Stimulated activated CD4-positive, alpha-beta T cell treated with anti-CD3 and anti-CD28 coated beads, Interleukin-12 subunit alpha, Interleukin-12 subunit beta, amount 100 ng/mL, for 4 hours (primary cell): ENCODE data around the gene TYW1B.
"Not testable (repeated sequence)": the region's sequence is repeated elsewhere in the genome, so short reads cannot be mapped to it uniquely, and the experiment has no call there.

Source experiments
- DNase-seq: peaks from one replicate; pipeline ENCODE4 v3.0.0-alpha.2; 2020

The TYW1B gene

GRCh38 chr7:72618435-72619180, 209.4 kb downstream of the TYW1B start:
- DNase-seq: not testable (repeated sequence)

DNA sequence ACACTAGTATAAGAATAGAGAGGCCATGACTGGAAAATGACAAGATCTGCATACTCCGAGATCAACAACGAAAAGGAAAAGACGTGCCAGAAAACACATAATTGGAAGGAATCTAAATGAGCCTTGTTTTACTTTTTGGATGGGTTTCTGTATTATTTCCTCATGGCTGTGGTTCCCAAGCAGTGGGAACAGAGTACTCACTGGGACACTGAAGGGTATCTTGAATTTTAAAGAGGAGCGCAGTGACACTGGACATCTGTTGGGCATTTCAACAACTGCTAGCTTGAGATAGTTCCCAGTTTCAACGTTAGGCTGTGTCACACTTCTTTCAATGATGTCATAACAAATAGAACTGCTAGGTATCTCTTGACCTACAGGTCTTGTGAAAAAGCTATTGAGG, 218.2 kb downstream of the TYW1B start:
- not testable (repeated sequence) for DNase-seq

GRCh38 chr7:72607988-72608387, 220.0 kb downstream of the TYW1B start:
- not testable (repeated sequence) for DNase-seq

- DNase-seq: not testable (repeated sequence)
These were observed 222.1 kb downstream of the TYW1B start for GRCh38 chr7:72605863-72606431.

DNA sequence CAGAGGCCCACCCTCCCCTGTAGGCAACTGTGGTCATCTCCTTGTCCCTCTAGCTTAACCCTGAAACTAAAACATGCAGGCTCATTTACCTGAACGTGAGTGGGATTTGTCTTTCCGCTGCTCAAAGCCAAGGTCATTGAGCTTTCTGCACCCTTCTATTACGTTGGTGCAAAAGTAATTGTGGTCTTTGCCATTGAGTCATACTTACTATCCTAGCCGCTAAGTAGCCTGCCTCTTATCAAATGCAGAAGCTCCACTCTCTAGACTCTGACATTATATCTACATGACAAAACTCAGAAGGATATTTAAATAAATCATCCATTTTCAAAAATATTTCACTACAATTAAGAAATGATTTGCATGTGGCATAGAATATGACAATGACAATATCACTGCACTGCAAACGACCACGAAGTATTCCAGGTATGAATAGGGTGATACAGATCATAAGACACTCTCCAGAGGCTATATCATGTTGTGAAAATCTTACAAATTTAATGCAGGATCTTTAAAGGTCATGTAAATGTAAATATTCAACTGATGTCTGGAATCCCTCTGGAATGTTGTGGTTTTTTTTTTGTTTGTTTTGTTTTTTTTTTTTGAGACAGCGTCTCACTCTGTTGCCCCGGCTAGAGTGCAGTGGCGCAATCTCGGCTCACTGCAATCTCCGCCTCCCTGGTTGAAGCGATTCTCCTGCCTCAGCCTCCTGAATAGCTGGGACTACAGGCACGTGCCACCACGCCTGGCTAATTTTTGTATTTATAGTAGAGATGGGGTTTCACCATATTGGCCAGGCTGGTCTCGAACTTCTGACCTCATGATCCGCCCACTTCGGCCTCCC, 223.0 kb downstream of the TYW1B start:
- DNase-seq: not testable (repeated sequence)

GRCh38 chr7:72603476-72603875, 224.5 kb downstream of the TYW1B start:
- DNase-seq: not testable (repeated sequence)

GRCh38 chr7:72603073-72603472, 224.9 kb downstream of the TYW1B start:
- no peak for DNase-seq

- not testable (repeated sequence) for DNase-seq
These were observed 226.3 kb downstream of the TYW1B start for GRCh38 chr7:72601683-72602082.

GRCh38 chr7:72590023-72590422, 238.0 kb downstream of the TYW1B start:
- DNase-seq: not testable (repeated sequence)

DNA sequence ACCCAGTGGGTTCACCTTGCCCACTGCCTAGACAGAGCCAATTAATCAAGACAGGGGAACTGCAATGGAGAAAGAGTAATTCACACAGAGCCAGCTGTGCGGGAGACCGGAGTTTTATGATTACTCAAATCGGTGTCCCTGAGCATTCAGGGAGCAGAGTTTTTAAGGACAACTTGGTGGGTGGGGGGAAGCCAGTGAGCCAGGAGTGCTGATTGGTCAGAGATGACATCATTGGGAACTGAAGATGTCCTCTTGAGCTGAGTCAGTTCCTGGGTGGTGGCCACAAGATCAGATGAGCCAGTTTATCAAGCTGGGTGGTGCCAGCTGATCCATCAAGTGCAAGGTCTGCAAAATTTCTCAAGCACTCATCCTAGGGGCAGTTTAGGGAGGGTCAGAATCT, 240.7 kb downstream of the TYW1B start:
- not testable (repeated sequence) for DNase-seq

DNA sequence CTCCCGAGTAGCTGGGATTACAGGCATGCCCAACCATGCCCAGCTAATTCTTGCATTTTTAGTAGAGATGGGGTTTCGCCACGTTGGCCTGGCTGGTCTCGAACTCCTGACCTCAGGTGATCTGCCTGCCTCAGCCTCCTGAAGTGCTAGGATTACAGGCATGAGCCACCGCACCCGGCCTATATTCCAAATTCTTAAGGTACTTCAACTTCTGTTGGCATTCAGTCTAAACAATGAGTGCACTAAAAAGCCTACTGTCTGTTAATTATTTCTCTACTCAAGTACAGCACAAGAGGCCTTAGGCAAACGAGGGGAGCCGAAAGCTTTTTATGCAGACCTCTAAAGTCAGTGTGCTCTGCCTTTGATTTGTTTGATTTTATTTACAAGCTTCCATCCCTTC, 243.4 kb downstream of the TYW1B start:
- DNase-seq: not testable (repeated sequence)

DNA sequence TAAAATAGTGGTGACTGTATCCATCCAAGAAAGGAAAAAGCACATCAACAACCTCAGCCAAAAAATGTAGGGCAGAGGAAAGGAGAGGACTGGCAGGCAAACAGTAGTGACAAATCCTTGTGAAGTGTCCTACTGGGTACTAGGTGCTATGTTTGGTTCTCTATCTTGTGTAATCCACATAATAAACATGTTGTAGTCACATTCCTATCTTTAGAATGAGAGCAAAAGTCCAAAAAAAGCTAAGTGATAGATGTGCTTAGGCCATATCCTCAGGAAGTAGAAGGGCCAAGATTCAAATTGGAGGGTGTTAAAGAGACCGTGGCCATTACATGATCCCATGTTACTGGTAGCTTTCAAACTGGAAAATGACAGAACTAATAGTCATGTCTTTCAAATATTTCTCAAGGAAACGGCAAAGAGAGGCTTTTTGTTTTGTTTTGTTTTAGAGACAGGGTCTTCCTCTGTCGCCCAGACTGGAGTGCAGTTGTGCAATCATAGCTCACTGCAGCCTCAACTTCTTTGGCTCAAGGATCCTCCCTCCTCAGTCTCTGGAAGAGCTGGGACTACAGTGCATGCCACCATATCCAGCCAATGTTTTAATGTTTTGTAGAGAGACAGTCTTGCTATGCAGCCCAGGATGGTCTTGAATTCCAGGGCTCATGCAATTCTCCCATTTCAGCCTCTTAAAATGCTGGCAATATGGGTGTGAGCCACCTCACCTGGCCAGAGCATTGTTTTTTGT, 244.2 kb downstream of the TYW1B start:
- not testable (repeated sequence) for DNase-seq

- not testable (repeated sequence) for DNase-seq
These were observed 247.7 kb downstream of the TYW1B start for GRCh38 chr7:72580142-72580770.

DNA sequence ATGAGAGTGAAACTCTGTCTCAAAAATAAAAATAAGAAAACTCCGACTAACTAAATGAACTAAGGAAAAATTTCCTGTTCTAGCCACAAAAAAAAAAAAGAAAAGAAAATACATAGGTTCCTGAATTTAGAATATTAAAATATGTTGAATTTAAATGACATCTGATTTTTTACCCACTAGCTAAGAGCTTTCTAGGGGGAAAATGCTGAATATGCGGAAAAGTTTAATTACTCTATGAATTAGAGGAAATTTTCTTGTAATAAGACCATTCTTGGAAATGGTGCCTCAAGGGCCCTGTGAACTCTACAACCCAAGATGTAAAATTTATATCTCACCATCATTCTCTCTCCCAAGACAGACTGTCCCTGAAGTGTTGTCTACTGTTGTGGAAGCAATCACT, 250.9 kb downstream of the TYW1B start:
- no peak for DNase-seq

DNA sequence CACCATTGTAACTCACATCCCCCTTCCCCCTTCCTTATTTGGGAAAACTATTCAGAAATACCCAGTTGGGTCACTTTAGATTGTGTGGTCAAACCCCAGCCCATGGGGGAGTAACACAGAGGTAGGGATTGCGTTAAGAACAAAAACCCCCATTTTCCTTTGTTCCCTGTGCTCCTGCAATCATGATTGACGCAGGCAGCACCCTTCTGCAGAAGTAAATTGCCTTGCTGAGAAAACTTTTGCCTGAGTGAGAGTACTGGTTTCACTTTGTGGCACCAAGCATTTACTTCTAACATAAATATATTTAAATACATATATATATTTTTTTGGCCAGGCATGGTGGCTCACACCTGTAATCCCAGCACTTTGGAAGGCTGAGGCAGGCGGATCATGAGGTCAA, 266.0 kb downstream of the TYW1B start:
- DNase-seq: not testable (repeated sequence)

DNA sequence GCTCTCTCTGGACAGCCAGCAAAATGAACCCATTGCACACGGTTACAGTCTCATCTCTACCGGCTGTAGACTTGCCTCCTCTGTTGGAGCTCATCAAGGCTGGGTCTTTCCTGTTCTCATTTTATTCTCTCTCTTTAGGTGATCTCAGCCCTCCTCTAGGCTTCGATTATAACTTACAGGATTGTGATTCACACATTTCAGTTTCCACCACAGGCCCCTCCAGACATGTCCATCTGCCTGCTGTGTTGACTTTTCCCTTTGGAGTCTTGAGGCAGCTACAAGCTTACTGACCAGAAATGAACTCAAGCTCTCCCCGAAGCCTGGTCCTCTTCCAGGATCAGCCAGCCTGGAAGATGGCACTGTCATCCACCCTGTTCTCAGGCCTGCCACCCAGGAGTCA, 268.5 kb downstream of the TYW1B start:
- not testable (repeated sequence) for DNase-seq

- DNase-seq: not testable (repeated sequence)
These were observed 271.3 kb downstream of the TYW1B start for GRCh38 chr7:72556733-72557132.

- not testable (repeated sequence) for DNase-seq
These were observed 272.8 kb downstream of the TYW1B start for GRCh38 chr7:72555238-72555637.

DNA sequence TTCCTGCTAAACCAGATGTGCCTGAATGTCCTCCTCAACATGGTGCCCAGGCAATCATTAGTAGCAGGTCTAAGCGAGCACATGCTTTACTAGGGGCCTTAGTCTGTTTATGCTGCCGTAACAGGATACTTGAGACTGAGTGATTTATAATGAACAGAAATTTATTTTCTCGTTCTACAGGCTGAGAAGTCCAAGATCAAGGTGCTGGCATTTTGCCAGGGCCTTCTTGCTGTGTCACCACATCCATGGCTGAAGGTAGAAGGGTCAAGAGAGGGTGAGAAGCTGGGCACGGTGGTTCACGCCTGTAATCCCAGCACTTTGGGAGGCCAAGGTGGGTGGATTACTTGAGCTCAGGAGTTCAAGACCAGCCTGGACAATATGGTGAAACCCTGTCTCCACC, 273.6 kb downstream of the TYW1B start:
- DNase-seq: not testable (repeated sequence)

DNA sequence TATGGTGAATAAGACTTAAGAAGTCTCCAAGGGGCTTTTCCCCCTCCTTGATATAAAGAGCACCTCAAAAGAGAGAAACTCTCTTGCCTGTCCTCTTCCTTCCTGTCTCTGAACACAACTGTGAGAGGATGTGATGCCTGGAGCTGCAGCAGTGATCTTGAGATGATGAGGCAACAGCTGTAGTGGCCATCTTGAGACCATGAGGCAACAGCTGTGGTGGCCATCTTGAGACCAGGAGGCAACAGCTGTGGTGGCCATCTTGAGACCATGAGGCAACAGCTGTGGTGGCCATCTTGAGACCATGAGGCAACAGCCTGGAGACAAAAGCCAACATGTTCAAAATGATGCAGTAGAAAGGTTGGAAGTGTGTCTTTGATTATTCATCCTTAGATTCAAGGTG, 277.5 kb downstream of the TYW1B start:
- DNase-seq: not testable (repeated sequence)

GRCh38 chr7:72546586-72547237, 281.3 kb downstream of the TYW1B start:
- not testable (repeated sequence) for DNase-seq

- DNase-seq: not testable (repeated sequence)
These were observed 283.5 kb downstream of the TYW1B start for GRCh38 chr7:72544531-72544930.
